NAMALWA (cell line): ENCODE measurements around the gene FOXK1.
"Not testable (repeated sequence)": the region's sequence is repeated elsewhere in the genome, so short reads cannot be mapped to it uniquely, and the experiment has no call there.

Source experiments
- DNase-seq: peaks from one replicate; pipeline ENCODE4 v3.0.0-alpha.2; 2015; ENCODE audit warnings: low spot score

Gene FOXK1

DNA sequence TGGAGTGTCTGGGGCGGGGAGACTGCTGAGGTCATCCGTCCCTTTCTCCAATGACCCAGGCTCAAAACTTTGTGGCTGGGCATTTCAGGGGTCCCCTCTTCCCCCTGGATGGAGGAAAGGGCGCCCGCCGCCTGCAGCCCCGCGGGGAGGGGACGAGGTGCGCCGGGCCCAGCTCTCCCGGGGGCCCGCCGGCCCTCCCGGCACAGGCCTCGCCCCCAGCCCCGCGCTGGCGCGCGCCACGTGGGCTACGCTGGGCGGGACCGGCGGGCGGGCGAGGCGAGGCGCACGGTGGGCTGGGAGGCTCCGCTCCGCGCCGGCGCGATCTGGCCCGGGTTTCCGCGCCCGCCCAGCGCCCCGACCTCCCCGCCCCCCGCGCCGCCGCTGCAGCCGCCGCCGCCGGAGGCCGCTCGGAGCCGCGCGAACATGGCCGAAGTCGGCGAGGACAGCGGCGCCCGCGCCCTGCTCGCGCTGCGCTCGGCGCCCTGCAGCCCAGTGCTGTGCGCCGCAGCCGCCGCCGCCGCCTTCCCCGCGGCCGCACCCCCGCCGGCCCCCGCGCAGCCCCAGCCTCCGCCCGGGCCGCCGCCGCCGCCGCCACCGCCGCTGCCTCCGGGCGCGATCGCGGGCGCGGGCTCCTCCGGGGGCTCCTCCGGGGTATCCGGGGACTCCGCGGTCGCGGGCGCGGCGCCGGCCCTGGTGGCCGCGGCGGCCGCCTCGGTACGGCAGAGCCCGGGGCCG lies at the start of gene FOXK1:
FOXK1 (plus strand) TSS at position 410 of the 735 bp plus-strand sequence; CDS start at position 424, 14 bp downstream.
- peak; percentile 84 for DNase-seq

DNA sequence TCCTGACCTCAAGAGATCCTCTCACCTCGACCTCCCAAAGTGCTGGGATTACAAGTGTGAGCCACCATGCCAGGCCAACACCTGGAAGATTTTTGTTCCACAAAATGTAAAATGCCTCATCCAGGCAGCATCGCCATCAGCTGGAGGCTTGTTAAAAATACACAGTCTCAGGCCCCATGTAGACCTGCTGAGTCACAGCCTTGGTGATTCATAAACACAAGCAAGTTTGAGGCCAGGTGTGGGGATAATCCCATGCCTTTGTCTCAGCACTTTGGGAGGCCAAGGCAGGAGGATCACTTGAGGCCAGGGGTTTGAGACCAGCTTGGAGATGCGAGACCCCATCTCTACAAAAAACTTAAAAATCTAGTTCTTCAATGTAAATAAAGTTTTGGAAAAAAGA lies 49.1 kb upstream of the FOXK1 start:
- peak; percentile 27 for DNase-seq

DNA sequence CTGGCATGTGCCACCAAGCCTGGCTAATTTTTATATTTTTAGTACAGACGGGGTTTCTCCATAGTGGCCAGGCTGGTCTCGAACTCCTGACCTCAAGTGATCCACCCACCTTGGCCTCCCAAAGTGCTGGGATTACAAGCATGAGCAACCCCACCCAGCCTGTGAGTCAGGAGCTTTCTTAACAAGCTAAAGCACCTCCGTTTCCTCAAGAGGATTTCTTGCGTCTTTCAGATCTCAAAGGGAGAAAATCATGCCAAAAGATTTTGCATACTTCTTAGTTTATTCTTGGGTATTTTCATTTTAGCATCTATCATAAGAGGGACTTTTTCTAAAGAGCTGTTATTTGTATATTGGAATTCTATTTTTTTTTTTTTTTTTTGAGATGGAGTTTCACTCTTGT lies 47.9 kb upstream of the FOXK1 start:
- no peak for DNase-seq

DNA sequence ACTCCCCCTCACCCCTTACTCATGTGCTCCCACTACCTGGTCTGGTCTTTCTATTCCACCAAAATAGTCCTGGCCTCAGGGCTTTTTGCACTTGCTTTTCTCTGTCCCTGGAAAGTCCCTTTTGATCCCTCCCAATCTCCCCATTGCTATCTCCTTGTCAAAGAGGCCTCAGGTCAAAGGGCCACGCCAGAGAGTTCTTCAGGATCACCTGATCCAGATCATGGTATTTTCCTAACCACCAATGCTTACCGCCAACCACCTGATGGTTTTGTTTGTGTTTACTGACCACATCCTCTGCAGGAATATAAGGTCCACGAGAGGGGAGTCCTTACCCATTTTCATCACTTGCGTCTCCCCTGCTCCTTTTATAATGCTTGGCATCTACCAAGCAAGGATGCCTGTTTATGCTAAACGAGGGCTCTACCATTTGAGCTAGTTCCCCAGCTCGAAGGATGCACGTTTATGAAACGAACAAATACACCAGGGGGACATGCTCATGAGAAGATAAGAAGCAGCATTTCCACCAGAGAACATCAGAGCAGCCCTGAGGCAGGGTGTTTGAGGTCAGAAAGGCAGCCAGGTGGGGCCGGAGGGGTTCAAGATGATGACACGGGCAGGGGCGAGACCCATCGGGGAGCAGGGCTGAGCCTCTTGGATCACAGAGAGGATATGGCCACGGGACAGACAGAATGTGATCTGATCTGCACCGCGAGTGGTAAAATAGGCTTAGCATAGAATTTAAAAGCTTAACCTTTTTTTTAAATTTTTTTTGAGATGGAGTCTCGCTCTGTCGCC lies 43.1 kb upstream of the FOXK1 start:
- DNase-seq, result no peak

DNA sequence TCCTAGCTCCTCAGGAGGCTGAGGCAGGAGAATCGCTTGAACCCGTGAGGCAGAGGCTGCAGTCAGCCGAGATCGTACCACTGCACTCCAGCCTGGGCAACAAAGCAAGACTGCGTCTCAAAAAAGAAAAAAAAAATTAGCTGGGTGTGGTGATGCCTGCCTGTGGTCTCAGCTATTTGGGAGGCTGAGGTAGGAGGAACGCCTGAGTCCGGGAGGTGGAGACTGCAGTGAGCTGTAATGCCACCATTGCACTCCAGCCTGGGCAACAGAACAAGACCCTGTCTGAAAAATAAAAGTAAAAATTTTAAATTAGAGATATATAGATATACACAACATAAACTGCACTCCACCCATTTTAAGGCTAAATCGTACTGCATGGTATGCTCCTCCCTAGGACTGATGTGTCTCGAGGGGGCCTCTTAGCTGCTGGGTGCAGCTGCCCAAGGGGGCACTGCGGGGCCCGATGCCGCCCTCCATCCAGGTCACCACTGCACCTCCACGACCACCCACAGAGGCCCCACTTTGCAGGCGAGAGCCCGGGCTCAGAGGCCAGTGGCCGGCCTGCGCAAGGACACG lies 40.9 kb upstream of the FOXK1 start:
- no peak for DNase-seq

DNA sequence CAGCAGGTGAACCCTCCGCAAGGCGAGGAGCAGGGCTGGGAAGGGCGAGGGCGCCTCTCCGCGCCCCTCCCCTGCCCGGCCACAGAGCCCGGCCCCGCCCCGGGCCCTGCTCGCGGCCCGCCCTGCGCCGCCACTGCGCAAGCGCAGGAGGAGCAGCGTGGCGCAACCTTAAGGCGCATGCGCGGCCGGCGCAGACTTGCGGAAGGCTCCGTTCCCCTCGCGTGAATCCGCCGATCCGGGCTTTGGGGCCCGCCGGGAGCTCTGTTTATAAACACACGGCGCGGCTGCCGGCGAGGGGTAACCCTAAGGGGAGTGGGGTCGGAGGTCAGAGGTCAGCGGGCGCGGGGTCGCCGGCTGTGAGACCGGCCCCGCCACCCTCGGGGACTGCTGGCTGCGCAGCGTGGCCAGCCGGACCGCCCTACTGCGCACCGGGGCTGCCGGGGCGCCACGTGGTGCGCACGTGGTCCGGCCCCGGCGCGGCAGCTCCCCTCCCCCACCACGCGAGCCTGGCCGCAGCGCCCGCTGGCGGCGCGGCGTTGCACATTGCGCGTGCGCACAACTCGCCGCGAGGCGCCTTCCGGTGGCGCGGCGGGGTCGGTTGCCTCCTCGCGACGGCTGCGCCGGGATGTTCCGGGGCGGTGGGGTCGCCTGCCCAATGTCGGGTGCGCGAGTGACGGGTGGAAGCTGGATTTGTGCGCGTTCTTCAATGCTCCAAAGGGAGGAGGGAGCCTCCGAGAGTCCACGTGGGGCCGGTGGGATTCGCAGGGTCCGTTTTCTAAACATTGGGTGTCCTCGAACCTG lies 40.2 kb upstream of the FOXK1 start:
- peak; percentile 97 for DNase-seq

DNA sequence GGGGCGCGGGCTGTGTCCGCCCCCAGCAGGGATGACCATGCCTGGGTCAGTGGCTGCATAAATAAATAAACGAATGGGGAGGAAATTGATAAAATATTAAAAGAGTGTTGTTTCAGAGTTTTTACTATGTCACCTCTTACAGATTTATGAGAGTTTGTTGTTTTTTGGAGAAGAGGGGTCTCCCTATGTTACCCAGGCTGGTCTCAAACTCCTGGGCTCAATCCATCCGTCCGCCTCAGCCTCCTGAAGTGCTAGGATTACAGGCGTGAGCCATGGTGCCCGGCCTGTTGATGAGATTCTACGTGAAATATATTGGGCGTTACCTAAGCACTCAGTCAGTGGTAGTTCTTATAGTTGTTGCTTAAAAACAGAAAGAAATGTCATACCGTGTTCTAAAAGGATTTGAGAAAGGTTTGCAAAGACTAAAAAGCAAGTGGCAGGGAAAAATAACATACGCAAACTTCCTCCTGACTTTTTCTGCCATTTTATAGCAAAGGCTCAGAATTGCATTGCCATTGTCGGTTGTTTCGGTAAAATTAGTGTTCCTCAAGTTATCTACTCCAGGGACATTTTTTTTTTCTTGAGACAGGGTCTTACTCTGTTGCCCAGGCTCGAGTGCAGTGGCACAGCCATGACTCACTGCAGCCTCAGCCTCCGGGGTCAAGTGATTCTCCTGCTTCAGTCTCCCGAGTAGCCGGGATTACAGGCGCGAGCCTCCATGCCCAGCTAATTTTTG lies 39.5 kb upstream of the FOXK1 start:
- DNase-seq, result peak; percentile 43

DNA sequence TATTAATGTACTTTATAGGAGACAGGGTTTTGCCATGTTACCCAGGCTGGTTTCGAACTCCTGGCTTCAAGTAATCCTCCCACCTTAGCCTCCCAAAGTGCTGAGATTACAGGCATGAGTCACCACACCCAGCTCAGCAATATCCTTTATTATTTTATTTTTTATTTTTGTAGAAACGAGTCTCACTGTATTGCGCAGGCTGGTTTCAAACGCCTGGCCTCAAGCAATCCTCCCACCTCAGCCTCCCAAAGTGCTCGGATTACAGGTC lies 39.0 kb upstream of the FOXK1 start:
- not testable (repeated sequence) for DNase-seq

DNA sequence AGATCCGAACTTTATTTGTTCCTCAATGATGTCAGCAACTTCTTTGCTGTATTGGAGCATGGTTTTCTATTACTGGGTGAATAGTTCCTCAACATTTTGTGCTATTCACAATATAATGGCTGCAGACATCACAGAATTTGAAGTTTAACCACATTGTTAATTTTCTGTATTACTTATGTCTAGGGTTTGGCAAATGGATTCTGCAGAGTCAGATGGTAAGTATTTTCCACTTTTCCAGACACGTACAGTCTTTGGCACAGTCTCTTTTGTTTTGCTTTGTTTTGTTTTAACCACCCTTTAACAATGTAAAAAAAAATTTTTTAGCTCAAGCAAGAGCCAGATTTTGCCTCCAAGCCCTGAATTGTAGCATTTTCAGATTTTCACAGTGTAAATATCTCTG lies 36.8 kb upstream of the FOXK1 start:
- no peak for DNase-seq

DNA sequence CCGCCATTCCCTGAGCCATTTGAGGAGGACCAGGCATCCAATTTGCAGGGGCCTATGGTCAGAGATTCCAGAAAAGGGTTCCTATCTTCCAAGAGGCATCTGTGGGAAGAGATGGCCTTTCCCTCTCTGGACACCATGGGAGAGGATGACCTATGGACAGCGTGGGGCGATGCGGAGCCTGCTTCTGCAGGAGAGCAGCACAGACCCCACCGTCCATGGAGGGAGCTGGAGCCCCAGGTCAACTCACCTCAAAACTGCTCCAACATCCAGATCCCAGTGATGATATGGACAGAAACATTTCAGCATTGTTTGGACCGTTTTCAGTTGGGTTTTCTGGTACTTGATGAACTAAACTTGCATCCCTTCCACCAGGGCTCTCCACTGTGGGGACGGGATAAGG lies 34.0 kb upstream of the FOXK1 start:
- DNase-seq, result no peak

DNA sequence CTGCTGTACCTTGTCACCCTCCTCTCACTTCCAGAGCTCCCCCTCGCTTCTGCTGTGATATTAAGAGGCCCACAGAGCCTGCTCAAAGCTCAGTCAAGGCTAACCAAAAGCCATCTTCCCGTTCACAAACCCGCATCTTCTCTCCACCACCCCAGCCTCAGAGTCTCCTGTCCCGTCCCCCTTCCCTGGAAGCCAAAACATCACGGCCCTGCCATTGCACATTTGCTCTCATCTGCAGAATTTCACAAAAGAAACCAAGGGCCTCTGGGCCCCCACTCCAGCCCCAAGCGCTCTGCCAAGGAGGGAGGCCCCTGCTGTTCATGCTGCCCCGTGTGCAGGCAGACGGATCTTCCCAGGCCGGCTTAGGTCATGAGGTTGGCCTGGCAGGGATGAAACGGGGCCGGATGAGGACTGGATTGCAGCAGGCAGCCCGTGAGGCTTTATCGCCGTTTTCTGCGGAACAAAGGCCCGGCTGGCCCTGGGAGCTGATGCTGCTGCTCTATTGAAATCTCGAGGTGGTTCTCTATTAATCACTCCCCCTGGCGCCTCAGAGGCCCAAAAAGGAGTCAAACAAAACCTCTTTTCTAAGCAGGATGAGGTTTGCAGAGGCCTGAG lies 31.6 kb upstream of the FOXK1 start:
- DNase-seq, result no peak

DNA sequence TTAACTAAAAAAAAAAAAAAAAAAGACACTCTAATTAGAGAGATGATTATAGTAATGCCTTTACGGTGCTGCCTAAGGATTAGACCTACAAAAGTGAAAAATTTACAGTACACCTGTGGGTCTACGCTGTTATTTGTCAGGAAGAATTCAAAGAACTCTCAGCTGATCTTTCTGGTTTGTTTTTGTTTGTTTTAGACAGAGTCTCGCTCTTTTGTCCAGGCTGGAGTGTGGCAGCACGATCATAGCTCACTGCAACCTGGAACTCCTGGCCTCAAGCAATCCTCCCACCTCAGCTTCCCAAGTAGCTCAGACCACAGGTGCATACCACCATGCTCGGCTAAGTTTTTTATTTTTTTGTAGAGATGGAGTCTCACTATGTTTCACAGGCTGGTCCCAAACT lies 28.3 kb upstream of the FOXK1 start:
- DNase-seq, result no peak

DNA sequence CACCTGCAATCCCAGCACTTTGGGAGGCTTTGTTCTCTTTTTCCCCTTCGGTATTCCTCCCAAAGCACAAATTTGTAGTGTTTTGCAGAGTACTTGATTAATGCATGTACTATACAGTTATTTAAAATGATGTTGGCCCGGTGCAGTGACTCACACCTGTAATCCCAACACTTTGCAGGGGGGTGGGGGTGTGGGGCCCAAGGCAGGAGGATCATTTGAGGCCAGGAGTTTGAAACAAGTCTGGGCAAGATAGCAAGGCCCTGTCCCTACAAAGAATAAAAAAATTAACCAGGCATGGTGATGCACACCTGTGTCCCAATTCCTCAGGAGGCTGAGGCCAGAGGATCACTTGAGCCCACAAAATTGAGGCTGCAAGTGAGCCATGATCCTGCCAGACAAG lies 26.8 kb upstream of the FOXK1 start:
- DNase-seq, result no peak

DNA sequence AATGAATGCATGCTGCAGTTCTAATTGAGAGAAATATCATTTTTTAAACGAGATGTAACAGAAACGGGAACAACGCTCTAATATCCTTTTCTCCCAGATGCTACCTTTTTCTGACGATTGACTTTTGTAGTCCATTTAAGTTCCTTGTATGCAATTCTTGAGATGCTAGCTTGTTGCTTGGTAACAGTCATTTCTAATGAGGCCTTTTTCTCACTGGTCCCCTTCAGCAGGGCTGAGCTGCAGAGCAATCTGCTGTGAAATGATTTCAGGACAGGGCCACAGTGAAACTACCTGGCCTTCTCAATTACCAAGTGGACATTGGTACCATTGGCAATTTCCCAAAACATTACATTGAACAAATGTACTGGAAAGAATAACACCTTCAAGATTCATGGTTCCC lies 26.2 kb upstream of the FOXK1 start:
- no peak for DNase-seq

DNA sequence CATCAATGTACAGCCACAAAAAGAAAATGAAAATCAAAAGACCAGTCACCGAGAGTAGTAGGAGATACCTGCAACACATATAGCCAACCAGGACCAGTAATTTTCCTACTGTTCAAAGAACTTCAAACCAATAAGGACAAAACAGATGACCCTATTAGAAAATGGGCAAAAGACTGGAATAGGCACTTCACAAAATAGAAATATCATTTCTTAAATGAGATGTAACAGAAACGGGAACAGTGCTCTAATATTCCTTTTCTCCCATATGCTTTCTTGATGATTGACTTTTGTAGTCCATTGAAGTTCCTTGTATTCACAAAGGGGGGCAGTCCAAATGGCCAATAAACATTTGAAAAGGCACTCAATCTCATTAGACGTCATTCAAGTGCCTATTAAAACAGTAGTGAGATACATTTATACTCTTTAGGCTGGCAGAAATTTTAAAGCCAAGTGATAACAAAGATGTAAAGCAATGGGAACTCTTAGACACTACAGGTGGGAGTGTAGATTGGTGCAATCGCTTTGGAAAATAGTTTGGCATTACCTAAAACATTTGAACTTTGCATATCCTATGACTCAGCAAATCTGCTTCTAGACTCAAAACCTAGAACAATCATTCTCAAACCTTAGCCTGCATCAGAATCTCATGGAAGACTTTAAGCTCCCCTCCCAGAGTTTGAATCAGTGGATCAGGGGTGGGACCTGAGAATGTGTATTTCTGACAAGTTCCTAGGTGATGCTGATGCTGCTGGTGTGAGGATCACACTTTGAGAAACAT lies 24.3 kb upstream of the FOXK1 start:
- DNase-seq, result no peak

DNA sequence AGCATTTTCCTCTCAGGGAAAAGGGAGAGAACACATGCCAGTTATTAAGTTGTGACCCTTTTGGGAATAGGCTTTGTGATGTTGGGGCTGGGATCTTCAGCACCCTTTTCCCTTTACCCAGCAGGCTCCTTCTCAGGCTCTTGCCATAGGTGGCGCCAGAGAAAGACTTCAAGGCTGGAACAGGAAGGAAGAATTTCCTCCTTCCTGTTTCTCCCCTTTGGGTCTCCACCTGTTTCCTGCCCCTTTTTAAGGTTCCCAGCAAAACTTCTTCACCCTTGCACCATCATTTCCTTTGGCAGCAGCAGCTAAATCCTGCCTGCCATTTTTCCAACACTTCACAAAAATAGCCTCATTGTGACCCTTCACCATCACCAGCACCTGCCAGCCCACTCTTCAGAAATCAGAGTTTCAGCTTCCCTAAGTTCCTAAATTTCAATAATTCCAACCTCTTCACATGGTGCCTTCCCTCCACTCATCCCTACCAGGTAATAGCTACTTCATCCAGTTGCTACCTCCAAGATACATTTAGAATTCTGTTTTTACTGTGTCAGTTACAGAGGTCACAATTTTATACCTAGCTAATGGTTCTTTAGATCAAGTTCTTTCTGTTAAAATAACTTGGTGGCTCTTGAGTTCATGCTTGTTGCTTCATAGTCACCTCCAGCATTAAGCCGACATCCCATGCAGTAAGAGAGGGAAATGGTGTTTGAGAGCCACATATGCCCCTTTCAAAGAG lies 22.4 kb upstream of the FOXK1 start:
- DNase-seq, result peak; percentile 57

DNA sequence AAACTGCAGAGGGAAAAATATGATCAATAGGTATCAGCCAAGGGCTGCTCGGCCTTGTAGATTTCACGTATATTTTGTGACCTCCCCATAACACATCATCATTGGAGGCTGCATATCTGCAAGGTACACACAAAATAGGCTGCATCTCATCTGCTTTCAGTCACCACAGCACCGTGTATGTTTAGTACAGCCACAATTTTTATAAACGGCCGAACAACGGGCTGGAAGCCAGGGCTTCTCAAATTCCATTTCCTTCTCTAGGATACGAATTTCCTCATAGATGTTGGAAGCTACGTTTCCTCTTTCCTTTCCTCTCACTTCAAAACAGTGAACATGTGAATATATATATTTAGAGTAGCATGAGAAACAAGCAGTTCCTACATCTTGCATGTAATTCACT lies 20.2 kb upstream of the FOXK1 start:
- no peak for DNase-seq

DNA sequence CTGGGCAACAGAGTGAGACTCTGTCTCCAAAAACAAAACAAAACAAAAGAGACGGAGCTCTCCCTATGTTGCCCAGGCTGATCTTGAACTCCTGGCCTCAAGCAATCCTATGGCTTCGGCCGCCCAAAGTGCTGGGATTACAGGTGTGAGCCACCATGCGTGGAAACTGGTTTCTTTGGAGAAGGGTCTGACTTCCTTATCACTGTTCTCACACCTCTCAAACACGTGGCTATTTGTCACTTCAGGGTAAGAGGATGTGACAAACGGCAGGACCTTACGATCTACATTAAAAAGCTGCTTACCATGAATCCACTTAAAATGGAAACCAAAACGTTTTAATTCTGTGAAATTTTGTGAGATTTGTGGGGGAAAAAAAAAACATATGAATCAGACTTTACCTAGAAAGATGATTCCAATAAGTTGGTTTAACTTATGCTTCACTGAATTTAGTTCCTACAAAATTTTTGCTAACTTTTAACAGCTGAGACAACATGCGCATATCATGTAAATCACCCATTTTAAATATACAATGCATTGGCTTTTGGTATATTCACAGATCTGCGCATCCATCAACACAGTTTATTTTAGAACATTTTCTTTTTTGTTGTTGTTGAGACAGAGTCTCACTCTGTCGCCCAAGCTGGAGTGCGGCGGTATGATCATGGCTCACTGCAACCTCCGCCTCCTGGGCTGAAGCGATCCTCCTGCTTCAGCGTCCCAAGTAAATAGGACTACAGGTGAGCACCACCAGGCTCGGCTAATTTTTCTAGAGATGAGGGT lies 18.7 kb upstream of the FOXK1 start:
- no peak for DNase-seq

DNA sequence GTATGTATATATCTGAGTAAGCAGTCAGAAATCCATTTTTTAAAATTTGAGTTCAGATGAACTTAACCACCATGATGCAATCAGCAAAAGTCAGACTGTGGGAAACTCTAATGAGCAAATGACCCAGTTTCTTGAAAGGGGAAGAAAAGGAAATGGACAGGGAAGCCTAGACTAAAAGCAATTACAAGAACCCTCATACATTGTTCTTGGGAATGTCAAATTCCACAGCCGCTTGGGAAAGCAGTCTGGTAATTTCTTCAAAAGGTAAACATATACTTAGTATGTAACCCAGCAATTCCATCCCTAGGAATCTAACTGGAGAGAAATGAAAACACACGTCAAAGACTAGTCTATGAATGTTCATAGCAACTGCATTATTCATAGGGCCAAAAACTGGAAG lies 16.4 kb upstream of the FOXK1 start:
- DNase-seq, result no peak
